Transverse colon (tissue), 4 donors: Measurements from ENCODE around the gene PTPRN2. TPM values are rescaled to one million over a fixed set of nuclear protein-coding genes. Genes with fewer than 3 reads are reported as not detected.

ENCODE experiments used
- DNase-seq: peaks from one replicate; pipeline ENCODE4 v3.0.0-alpha.2; 2019
- H3K27ac ChIP-seq, 4 donors: fragments of 200-600 bp; sonication (generic); 2 replicates each; pipeline ENCODE4 v1.5.1; 2016 to 2018; ENCODE audit warnings: inconsistent platforms in 4 of 4
- H3K27me3 ChIP-seq: fragments of 200-600 bp; sonication (generic); 2 replicates; pipeline ENCODE4 v1.5.1; 2017; ENCODE audit warnings: inconsistent platforms
- H3K36me3 ChIP-seq, 4 donors: fragments of 200-600 bp; sonication (generic); 2 replicates each; pipeline ENCODE4 v1.5.1; 2017 to 2019; ENCODE audit warnings: inconsistent platforms in 4 of 4
- H3K4me1 ChIP-seq, 4 donors: fragments of 200-600 bp; sonication (generic); 2 replicates each; pipeline ENCODE4 v1.5.1; 2017 to 2020; ENCODE audit warnings: inconsistent platforms in 4 of 4
- H3K4me3 ChIP-seq, 4 donors: fragments of 200-600 bp; sonication (generic); 1 replicate in 1 of 4; 2 replicates in 3 of 4; pipeline versions ENCODE4 v1.5.1 to v1.6.1; 2017 to 2019; ENCODE audit warnings: inconsistent platforms in 4 of 4
- H3K9me3 ChIP-seq, 2 donors: fragments of 200-600 bp; sonication (generic); 2 replicates each; pipeline ENCODE4 v1.5.1; 2017 to 2019; ENCODE audit warnings: inconsistent platforms in 2 of 2
- CTCF ChIP-seq, 5 experiments: fragments of 200-600 bp in 3 of 5; fragments of 450-650 bp in 2 of 5; sonication (generic) in 3 of 5; IDR thresholded peaks; 1 replicate in 2 of 5; 2 replicates in 3 of 5; pipeline ENCODE4 v1.5.1; 2016 to 2017; ENCODE audit warnings: antibody characterized with exemption in 5 of 5, inconsistent platforms in 3 of 5, mild to moderate bottlenecking in 2 of 5, moderate library complexity in 1 of 5
- EP300 ChIP-seq: sonication (generic); formaldehyde crosslinking; IDR thresholded peaks from one replicate; pipeline ENCODE4 v1.6.1; 2017; ENCODE audit warnings: antibody characterized with exemption, low read depth
- POLR2A ChIP-seq: fragments of 450-650 bp; IDR thresholded peaks from one replicate; pipeline ENCODE4 v1.6.1; 2016; ENCODE audit warnings: antibody characterized with exemption, mild to moderate bottlenecking, moderate library complexity
- POLR2AphosphoS5 ChIP-seq, 3 donors: sonication (generic); formaldehyde crosslinking; IDR thresholded peaks; one replicate each; pipeline ENCODE4 v1.6.1; 2016; ENCODE audit warnings: antibody characterized with exemption in 3 of 3
- WGBS, 2 donors: methylation state at CpG; one replicate each; pipeline ENCODE4 v1.1.5; 2018; ENCODE audit warnings: low coverage in 1 of 2; 5-methylcytosine and 5-hydroxymethylcytosine counted together
- in situ Hi-C, 4 donors: fragments of 200-750 bp; cut with MboI; loops; one replicate each; pipeline versions ENCODE4 v1.15.0 to v1.15.1; 2017; ENCODE audit warnings: low sequenced_read_pairs in 3 of 4, low pct_ligation_motif_present in 1 of 4, low pct_unique_long_range_greater_than_20kb in 1 of 4
- intact Hi-C: fragments of 100-400 bp; cut with DNase I; formaldehyde crosslinking; loops from one replicate; pipeline ENCODE4 v1.15.1; 2023; ENCODE audit warnings: low total_unique reads
- total RNA-seq, 4 donors: library from RNA; depleted of rRNA; stranded (reverse); fragments of >200 nt; gene quantifications; one replicate each; pipeline ENCODE4 v1.1.0, GENCODE V29; 2016

Gene PTPRN2
- total RNA-seq, 4 donors from 2014 or later = 15.4 to 31.1 (median 21.8) TPM

- TF ChIP-seq POLR2AphosphoS5 (IDR thresholded peaks at IDR 0.05) (no peak), POLR2A (no peak), EP300 (no peak), CTCF (IDR thresholded peaks at IDR 0.05) (no peak)
Measured at GRCh38 chr7:157693521-157694375, 893.9 kb downstream of the PTPRN2 start.

GRCh38 chr7:157693071-157693520, 894.5 kb downstream of the PTPRN2 start:
- Histone ChIP-seq H3K27me3 (peaks cover 77% of the 10 kb centered on the region), H3K27ac (no peak overlapping the region), H3K36me3 (no peaks in the 10 kb centered on the region), H3K4me3 (no peak overlapping the region), H3K4me1 (peaks cover 0 to 38% (median 30%) of the 10 kb centered on the region in 4 donors), H3K9me3 (no peaks in the 10 kb centered on the region)
- no peak for TF ChIP-seq POLR2A
- no peak for TF ChIP-seq CTCF (IDR thresholded peaks at IDR 0.05)
- TF ChIP-seq EP300 = no peak
- no peak for TF ChIP-seq POLR2AphosphoS5 (IDR thresholded peaks at IDR 0.05)
- intact Hi-C loops (no loop called here), in situ Hi-C loops (no loop called here)
- WGBS, 2 donors = 21% methylated on average over 21 of the region's 47 CpGs; no CpG with 5 or more reads in 1 of the 2 donors
- DNase-seq = no peak

More at GRCh38 chr7:157693521-157694375, 893.9 kb downstream of the PTPRN2 start:
- Histone ChIP-seq H3K4me1 (peaks cover 0 to 38% (median 30%) of the 10 kb centered on the region in 4 donors), H3K9me3 (no peaks in the 10 kb centered on the region), H3K27ac (no peak overlapping the region), H3K4me3 (no peak overlapping the region), H3K27me3 (peaks cover 77% of the 10 kb centered on the region), H3K36me3 (no peaks in the 10 kb centered on the region)
- WGBS, 2 donors = 21% methylated on average over 29 of the region's 64 CpGs; no CpG with 5 or more reads in 1 of the 2 donors
- in situ Hi-C loops (no loop called here), intact Hi-C loops (no loop called here)
- no peak for DNase-seq

GRCh38 chr7:157692460-157693011, 895.1 kb downstream of the PTPRN2 start:
- Histone ChIP-seq H3K9me3 (no peaks in the 10 kb centered on the region), H3K4me3 (no peak overlapping the region), H3K27ac (no peak overlapping the region), H3K4me1 (peaks cover 0 to 38% (median 30%) of the 10 kb centered on the region in 4 donors), H3K27me3 (peaks cover 79% of the 10 kb centered on the region), H3K36me3 (no peaks in the 10 kb centered on the region)
- intact Hi-C loops (no loop called here), in situ Hi-C loops (no loop called here)
- 29 to 31% methylated on average over 7 to 43 of the region's 44 CpGs for WGBS, 2 donors
- DNase-seq = no peak
- TF ChIP-seq POLR2AphosphoS5 (IDR thresholded peaks at IDR 0.05) (no peak), POLR2A (no peak), EP300 (no peak), CTCF (IDR thresholded peaks at IDR 0.05) (no peak)
